DMS114 treated with DMSO at 0.1 percent for 48 hours (cell line): ENCODE measurements around the gene PDYN.

Experiments used
- DNase-seq: peaks from one replicate; lab custom pipeline; 2025; ENCODE audit not compliant: unreplicated experiment; lab: John Stamatoyannopoulos, UW

The PDYN gene

DNA sequence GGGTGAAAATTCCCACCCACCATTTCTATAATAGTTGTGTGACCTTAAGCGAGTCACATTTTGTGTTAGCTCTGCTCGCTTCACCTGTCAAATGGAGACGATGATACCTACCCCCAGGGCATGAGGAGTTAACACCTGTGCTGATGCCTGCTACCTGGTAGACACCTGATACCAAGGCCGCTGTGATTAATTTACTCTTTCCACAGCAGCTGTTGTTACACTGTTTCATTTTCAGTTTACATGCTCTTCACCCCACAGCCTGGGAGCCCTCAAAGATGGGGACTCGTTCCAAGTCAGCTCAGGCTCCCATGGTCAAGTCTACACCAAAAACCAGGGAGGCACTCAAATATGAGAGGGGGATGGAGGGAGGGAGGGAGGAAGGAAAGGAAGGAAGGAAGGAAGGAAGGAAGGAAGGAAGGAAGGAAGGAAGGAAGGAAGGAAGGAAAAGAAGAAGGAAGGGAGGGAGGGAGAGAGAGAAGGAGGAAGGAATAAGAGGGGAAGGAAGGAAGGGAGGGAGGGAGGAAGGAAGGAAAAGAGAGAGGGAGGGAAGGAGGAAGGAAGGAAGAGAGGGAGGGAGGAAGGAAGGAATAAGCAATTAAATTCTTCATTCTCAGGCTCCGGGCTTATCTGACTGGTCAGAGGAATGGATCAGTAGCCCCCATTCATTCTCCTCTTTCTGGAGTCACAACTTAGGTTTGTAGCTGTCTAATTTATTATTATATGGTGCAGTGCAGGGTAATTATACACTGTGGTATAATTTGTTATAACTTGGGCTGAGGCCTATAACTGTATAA, 40.9 kb downstream of the PDYN start:
- no peak for DNase-seq

GRCh38 chr20:1951436-1952115, 42.3 kb downstream of the PDYN start:
- no peak for DNase-seq

DNA sequence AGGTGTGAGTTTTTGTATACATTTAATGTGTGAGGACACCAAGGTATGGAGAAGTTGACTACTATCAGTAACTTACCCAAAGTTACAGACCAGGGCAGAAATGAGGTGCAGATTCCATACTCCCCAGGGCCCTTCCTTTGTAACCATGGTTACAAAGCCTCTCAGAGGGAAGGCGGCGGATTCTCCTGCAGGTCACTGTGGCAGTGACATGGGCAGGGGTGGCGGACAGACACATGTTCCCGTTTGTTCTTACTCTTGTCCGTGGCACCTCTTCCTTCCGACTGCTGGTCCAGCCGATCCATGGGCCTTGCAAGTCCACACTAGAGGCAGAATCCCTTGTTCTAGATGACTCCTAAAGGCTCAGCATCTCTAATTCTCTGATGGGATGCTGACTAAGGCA, 43.0 kb downstream of the PDYN start:
- DNase-seq = no peak

DNA sequence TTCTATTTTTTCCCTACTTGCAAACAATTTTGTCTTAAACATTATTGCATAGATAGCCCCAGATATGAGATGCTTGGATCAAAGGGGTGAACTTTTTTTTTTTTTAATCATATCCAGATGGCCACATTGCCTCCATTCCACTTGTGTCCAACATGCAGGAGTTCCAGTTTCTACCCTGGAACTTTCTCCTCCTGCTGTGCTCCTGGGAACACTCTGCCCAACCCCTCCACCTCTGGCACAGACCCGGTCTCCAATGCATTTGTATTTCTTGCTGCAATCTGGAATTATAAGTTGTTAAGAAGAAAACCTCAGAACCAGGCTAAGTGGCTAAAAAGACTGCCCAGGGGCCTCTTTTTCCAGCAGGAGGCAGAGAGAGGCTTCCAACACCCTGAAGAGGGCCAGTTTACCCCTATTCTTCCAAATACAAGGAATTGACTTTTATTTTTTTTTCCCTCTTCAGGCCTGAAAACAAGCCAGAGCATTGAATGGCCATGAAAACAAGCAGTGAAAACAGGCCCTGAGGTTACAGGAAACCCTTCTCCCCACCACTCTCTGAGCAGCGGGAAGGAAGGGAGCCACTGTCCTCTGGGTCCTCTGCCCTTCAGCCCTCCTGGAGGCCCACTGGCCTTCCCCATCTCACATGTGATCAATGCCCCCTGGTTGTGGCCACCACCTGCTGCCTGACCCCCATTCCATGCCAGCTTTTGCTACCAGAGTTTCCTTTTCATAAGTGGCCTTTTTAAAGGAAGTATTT, 44.3 kb downstream of the PDYN start:
- no peak for DNase-seq

GRCh38 chr20:1947535-1947846, 46.4 kb downstream of the PDYN start:
- no peak for DNase-seq

- no peak for DNase-seq
Observed at GRCh38 chr20:1946762-1947534, 46.9 kb downstream of the PDYN start.

GRCh38 chr20:1946442-1946761, 47.5 kb downstream of the PDYN start:
- no peak for DNase-seq

DNA sequence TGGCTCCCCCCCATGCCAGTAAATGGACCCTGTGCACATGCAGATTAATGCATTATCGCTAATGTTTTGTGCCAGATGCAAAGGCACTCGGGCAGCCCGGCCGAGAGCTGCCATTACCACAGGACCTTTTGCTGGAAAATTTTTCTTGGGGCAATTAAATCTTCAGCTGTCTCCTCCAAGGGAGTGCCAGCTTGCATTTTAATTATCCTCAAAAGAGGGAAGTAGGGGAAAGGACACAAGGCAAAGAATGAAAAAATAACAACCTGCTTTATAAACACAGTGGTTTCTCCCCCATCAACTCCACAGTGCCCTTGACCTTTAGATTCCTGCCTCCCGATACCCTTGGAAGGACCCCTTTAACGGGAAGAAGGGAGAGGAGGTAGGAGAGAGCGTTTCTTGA, 48.2 kb downstream of the PDYN start:
- no peak for DNase-seq

- DNase-seq = no peak
Observed at GRCh38 chr20:1945134-1945618, 48.7 kb downstream of the PDYN start.

GRCh38 chr20:1944345-1945091, 49.3 kb downstream of the PDYN start:
- no peak for DNase-seq

DNA sequence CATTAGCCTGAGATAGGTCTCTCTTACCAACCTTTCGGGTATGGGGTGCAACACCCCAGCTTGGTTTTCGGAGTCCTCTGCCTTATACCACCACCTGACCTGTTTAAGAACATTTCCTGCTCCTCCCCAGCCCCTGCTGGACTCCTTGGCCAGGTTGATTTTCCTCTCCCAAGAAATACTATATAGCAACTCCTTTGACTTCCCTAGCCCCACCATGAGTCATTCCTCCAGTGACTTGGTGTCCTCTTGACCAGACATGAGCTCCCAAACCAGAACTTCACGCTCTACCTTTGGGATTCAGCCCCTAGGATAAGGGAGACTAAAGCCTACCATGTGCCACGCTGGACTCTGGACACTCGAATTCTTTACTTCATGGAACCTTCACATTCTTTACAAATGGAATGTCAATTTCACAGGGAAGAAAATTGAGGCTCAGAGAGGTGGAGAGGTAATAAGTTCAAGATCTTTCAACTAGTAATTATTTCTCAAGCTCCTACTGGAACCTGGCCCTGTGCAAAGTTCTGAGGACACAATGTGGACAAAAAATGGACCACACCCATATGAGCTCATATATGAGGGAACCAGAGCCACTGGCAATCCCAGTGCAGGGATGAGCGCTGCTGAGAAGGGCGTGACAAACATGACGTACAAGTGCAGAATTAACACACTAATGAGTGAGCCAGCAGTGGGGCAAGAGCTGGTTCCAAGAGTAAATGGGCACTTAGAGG, 50.4 kb downstream of the PDYN start:
- DNase-seq = no peak

DNA sequence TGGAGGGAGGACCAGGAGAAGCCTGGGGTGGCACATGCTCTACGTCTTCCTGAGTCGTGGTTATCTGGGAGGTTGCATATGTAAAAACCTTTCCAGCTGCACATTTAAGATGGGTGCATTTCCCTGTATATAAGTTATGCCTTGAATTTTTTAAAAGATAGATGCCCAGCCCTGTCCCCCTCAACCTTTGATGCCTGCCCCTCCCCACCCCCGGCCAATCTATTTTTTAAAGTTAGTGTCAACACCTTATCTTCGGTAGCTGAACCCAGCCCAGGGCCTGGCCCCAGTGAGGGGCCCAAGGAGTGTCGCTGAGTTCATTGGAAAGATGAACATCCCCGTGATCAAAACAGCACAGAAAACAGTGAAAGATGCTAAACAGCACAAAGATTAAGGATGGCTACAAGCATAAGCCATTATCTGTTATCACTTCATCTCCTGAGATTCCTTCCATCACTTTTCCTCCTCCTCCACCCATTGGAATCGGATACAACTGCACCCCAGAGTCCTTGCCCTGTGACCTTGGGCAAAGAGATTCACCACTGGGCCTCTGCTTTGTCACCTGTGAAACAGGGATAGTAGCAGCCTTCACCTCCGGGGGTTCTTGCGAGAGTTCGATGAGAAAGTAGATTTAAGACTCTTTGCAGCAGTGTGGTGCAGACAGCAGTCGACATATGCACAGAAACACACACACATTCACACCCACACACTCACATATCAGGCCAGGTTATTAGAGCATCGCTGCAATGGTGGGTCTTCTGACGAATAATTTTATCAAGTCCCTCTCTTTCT, 51.2 kb downstream of the PDYN start:
- no peak for DNase-seq

- no peak for DNase-seq
Observed at GRCh38 chr20:1942061-1942460, 51.8 kb downstream of the PDYN start.

DNA sequence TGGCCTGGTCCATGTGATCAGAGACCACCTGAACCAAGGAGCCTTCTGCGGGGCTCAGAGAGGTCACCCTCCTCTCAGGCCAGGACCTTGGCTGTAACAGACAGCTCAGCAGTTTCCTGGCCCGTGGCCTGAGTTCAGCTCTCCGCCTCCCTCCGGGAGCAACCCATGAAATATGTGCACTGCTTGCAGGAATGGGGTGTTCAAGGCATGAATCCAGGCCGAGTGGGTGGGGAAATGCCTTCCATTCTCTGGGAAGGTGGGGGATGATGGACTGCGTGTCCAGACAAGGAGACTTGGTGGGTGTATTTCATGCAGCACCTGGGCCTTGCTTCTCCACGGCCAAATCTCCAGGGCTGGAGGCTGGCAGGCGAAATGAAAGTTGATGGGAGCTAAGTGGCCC, 52.6 kb downstream of the PDYN start:
- DNase-seq = no peak

DNA sequence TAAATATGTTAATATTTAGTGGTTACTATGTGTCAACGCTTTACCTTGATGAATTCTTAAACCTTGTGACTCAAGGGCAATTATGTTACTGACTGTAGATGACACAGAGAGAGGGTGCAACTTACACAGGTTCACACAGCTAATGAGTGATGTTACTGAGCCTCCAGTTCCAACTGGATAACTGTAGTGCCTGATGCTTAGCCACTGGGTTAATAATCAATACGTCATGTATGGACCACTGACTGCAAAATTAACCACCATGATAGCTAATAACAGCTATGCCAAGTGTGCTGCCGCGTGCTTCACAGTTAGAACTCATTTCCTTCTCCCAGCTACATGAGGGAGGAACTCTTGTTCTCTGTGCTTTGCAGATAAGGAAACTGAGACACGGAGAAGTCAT, 53.3 kb downstream of the PDYN start:
- DNase-seq = no peak

GRCh38 chr20:1939270-1939595, 54.6 kb downstream of the PDYN start:
- no peak for DNase-seq

DNA sequence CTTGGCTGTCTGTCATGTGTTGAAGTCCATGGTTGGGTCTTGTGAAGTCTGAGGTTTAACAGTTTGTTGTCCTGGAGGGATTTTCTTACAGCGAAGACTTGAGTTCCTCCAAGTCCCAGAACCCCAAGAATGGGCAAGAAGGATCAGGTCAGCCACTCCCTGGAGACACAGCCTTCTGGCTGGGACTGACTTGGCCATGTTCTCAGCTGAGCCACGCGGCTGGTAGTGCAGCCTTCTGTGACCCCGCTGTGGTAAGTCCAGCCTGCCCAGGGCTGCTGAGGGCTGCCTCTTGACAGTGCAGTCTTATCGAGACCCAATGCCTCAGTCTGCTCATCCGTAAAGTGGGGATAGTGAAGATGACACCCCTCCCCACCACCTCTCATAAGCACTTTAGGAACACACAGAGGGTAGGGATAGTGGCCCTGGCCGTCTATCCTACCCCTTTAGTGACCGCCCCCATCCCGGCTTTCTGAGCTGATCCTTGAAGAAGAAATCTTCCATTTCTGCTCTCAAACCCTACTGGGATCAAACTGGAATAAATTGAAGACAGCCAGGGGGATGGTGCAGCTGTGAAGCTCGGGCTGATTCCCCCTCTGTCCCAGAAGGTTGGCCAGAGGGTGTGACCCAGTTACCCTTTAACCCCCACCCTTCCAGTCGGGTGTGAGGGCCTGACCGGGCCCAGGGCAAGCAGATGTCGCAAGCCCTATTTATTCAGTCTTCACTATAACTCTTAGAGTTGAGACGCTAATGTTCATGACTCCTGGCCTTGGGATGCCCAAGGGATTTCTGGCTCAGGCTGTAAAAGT, 55.2 kb downstream of the PDYN start:
- no peak for DNase-seq

DNA sequence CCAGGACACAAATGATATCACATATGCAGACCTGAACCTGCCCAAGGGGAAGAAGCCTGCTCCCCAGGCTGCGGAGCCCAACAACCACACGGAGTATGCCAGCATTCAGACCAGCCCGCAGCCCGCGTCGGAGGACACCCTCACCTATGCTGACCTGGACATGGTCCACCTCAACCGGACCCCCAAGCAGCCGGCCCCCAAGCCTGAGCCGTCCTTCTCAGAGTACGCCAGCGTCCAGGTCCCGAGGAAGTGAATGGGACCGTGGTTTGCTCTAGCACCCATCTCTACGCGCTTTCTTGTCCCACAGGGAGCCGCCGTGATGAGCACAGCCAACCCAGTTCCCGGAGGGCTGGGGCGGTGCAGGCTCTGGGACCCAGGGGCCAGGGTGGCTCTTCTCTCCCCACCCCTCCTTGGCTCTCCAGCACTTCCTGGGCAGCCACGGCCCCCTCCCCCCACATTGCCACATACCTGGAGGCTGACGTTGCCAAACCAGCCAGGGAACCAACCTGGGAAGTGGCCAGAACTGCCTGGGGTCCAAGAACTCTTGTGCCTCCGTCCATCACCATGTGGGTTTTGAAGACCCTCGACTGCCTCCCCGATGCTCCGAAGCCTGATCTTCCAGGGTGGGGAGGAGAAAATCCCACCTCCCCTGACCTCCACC, 56.4 kb downstream of the PDYN start:
- DNase-seq = no peak
